Mesenchymal stem cell (in vitro differentiated cells and primary cell): ENCODE results near the gene GTF3C2.

ENCODE experiments used
- DNase-seq: peaks from one replicate; pipeline ENCODE4 v3.0.0-alpha.2; 2013
- H2AFZ ChIP-seq: one replicate; pipeline ENCODE4 v1.6.1; 2013; ENCODE audit warnings: low read depth, mild to moderate bottlenecking, control low read depth, inconsistent platforms, low read length, moderate library complexity
- H2AK5ac ChIP-seq: 2 replicates; pipeline ENCODE4 v1.6.1; 2013; ENCODE audit warnings: low read length, moderate library complexity, mild to moderate bottlenecking, inconsistent platforms; ENCODE audit not compliant: severe bottlenecking
- H2BK120ac ChIP-seq: one replicate; pipeline ENCODE4 v1.6.1; 2013; ENCODE audit warnings: low read depth, mild to moderate bottlenecking, inconsistent platforms, low read length, moderate library complexity
- H2BK12ac ChIP-seq, 2 experiments: one replicate each; pipeline ENCODE4 v1.6.1; 2013; ENCODE audit warnings: inconsistent platforms in 2 of 2, low read length in 2 of 2, mild to moderate bottlenecking in 2 of 2, moderate library complexity in 2 of 2, control low read depth in 1 of 2
- H2BK15ac ChIP-seq: one replicate; pipeline ENCODE4 v1.6.1; 2013; ENCODE audit warnings: mild to moderate bottlenecking, low read depth, inconsistent platforms; ENCODE audit not compliant: poor library complexity, severe bottlenecking
- H2BK5ac ChIP-seq: 2 replicates; pipeline ENCODE4 v1.6.1; 2013; ENCODE audit warnings: low read depth, mild to moderate bottlenecking, low read length, control low read depth, inconsistent platforms; ENCODE audit not compliant: poor library complexity, severe bottlenecking
- H3K14ac ChIP-seq, 2 experiments: one replicate each; pipeline ENCODE4 v1.6.1; 2013; ENCODE audit warnings: inconsistent platforms in 2 of 2, low read length in 2 of 2, control low read depth in 1 of 2, mild to moderate bottlenecking in 1 of 2, moderate library complexity in 1 of 2
- H3K18ac ChIP-seq, 2 experiments: one replicate each; pipeline ENCODE4 v1.6.1; 2013; ENCODE audit warnings: inconsistent platforms in 2 of 2, low read length in 2 of 2, control low read depth in 1 of 2, low read depth in 1 of 2, mild to moderate bottlenecking in 1 of 2
- H3K23ac ChIP-seq, 2 experiments: one replicate each; pipeline ENCODE4 v1.6.1; 2013; ENCODE audit warnings: inconsistent platforms in 2 of 2, low read length in 2 of 2, mild to moderate bottlenecking in 2 of 2, moderate library complexity in 2 of 2, control low read depth in 1 of 2
- H3K27ac ChIP-seq: 2 replicates; pipeline ENCODE4 v1.5.1; 2013; ENCODE audit warnings: mild to moderate bottlenecking, moderate library complexity, low read length, control low read depth, inconsistent platforms; ENCODE audit not compliant: poor library complexity, severe bottlenecking
- H3K27me3 ChIP-seq, 2 experiments: 2 replicates each; pipeline versions ENCODE4 v1.6.1 to v1.7.0; 2013; ENCODE audit warnings: low read length in 2 of 2, mild to moderate bottlenecking in 2 of 2, moderate library complexity in 2 of 2, control low read depth in 1 of 2, inconsistent platforms in 1 of 2; ENCODE audit not compliant: control insufficient read depth in 1 of 2, insufficient read depth in 1 of 2
- H3K36me3 ChIP-seq, 2 experiments: 2 replicates each; pipeline versions ENCODE4 v1.6.1 to v1.7.0; 2013; ENCODE audit warnings: low read length in 2 of 2, control low read depth in 1 of 2, inconsistent platforms in 1 of 2, low read depth in 1 of 2, mild to moderate bottlenecking in 1 of 2; ENCODE audit not compliant: insufficient read depth in 2 of 2, control insufficient read depth in 1 of 2
- H3K4ac ChIP-seq, 2 experiments: one replicate each; pipeline ENCODE4 v1.6.1; 2013; ENCODE audit warnings: inconsistent platforms in 2 of 2, low read length in 2 of 2, mild to moderate bottlenecking in 2 of 2, moderate library complexity in 2 of 2, control low read depth in 1 of 2, low read depth in 1 of 2
- H3K4me1 ChIP-seq: 2 replicates; pipeline ENCODE4 v1.6.1; 2013; ENCODE audit warnings: low read depth, low read length, control low read depth; ENCODE audit not compliant: control insufficient read depth, insufficient read depth
- H3K4me2 ChIP-seq: 2 replicates; pipeline ENCODE4 v1.6.1; 2013; ENCODE audit warnings: low read length, mild to moderate bottlenecking, inconsistent platforms; ENCODE audit not compliant: poor library complexity, severe bottlenecking
- H3K4me3 ChIP-seq, 2 experiments: 2 replicates each; pipeline versions ENCODE4 v1.5.1 to v1.7.0; 2013; ENCODE audit warnings: low read length in 2 of 2, mild to moderate bottlenecking in 2 of 2, control low read depth in 1 of 2, low read depth in 1 of 2; ENCODE audit not compliant: insufficient read depth in 1 of 2
- H3K79me1 ChIP-seq: replicated peaks from 2 replicates; pipeline ENCODE4 v1.6.1; 2013; ENCODE audit warnings: mild to moderate bottlenecking, control low read depth, low read length, inconsistent platforms; ENCODE audit not compliant: poor library complexity, severe bottlenecking
- H3K9ac ChIP-seq: 2 replicates; pipeline ENCODE4 v1.7.0; 2013; ENCODE audit warnings: mild to moderate bottlenecking, low read length, moderate library complexity
- H3K9me3 ChIP-seq: 2 replicates; pipeline ENCODE4 v1.7.0; 2013; ENCODE audit warnings: mild to moderate bottlenecking, low read length; ENCODE audit not compliant: control insufficient read depth
- H4K8ac ChIP-seq: one replicate; pipeline ENCODE4 v1.6.1; 2013; ENCODE audit warnings: inconsistent platforms, mild to moderate bottlenecking, low read length, moderate library complexity
- H4K91ac ChIP-seq: one replicate; pipeline ENCODE4 v1.6.1; 2013; ENCODE audit warnings: mild to moderate bottlenecking, low read length, inconsistent platforms
- WGBS: methylation state at CpG from one replicate; pipeline ENCODE4 v1.1.7; 2013; ENCODE audit warnings: mixed read lengths; 5-methylcytosine and 5-hydroxymethylcytosine counted together

The GTF3C2 gene

GRCh38 chr2:27370816-27371620, 14.5 kb upstream of the GTF3C2 start:
- peak overlapping the region; percentile 30 for H2AFZ ChIP-seq
- H2BK120ac ChIP-seq: peak overlapping the region; percentile 82
- H4K91ac ChIP-seq: peak overlapping the region; percentile 94
- H3K9me3 ChIP-seq: no peaks in the 10 kb centered on the region
- peak overlapping the region; percentile 87 for H4K8ac ChIP-seq
- peak overlapping the region in 1 of 2 experiments; percentile 82 for H3K14ac ChIP-seq
- peak overlapping the region; percentile 91 to 99 for H3K4me3 ChIP-seq
- H3K4me2 ChIP-seq: peak overlapping the region; percentile 76
- peak overlapping the region; percentile 87 to 97 for H3K18ac ChIP-seq
- no peak overlapping the region for H3K23ac ChIP-seq
- H3K27ac ChIP-seq: peak overlapping the region; percentile 84
- H3K27me3 ChIP-seq: no peaks in the 10 kb centered on the region
- peak; percentile 76 for DNase-seq
- H3K36me3 ChIP-seq: peaks cover 49 to 69% of the 10 kb centered on the region in 2 experiments
- peak overlapping the region; percentile 68 for H2AK5ac ChIP-seq
- H2BK12ac ChIP-seq: peak overlapping the region in 1 of 2 experiments; percentile 7
- peaks cover 7% of the 10 kb centered on the region for H3K4me1 ChIP-seq
- peaks cover 40% of the 10 kb centered on the region for H3K79me1 ChIP-seq
- H3K9ac ChIP-seq: peak overlapping the region; percentile 99
- 2% methylated on average over 46 of the region's 46 CpGs for WGBS
- H2BK15ac ChIP-seq: peak overlapping the region; percentile 52
- H3K4ac ChIP-seq: peak overlapping the region; percentile 76 to 93
- peak overlapping the region; percentile 78 for H2BK5ac ChIP-seq

GRCh38 chr2:27370026-27370815, 13.7 kb upstream of the GTF3C2 start, which contains the start of the genes EIF2B4 and SNX17:
TSS of gene EIF2B4 (minus strand) at chr2:27370338. CDS start at chr2:27370314, 24 bp downstream.
TSS of gene SNX17 (plus strand) at chr2:27370616. CDS start at chr2:27370744, 128 bp downstream.
- peak within 1 kb of the TSS; percentile 99 for H3K9ac ChIP-seq
- peak within 1 kb of the TSS; percentile 76 for H3K4me2 ChIP-seq
- H3K23ac ChIP-seq: no peak within 1 kb of the TSS
- H3K18ac ChIP-seq: peak within 1 kb of the TSS; percentile 93 to 97
- H2BK5ac ChIP-seq: peak within 1 kb of the TSS; percentile 78
- H2AK5ac ChIP-seq: peak within 1 kb of the TSS; percentile 68
- peak within 1 kb of the TSS; percentile 94 for H4K91ac ChIP-seq
- H2BK12ac ChIP-seq: peak within 1 kb of the TSS in 1 of 2 experiments; percentile 7
- H2BK120ac ChIP-seq: peak within 1 kb of the TSS; percentile 82
- no peaks in the 10 kb centered on the region for H3K9me3 ChIP-seq
- H3K4me3 ChIP-seq: peak within 1 kb of the TSS; percentile 93 to 99
- peaks cover 36% of the 10 kb centered on the region for H3K79me1 ChIP-seq
- H2AFZ ChIP-seq: peak within 1 kb of the TSS; percentile 80
- peaks cover 44 to 69% of the 10 kb centered on the region in 2 experiments for H3K36me3 ChIP-seq
- H3K4me1 ChIP-seq: peaks cover 7% of the 10 kb centered on the region
- H3K4ac ChIP-seq: peak within 1 kb of the TSS; percentile 77 to 93
- peak within 1 kb of the TSS; percentile 91 for H2BK15ac ChIP-seq
- H3K27ac ChIP-seq: peak within 1 kb of the TSS; percentile 84
- H4K8ac ChIP-seq: peak within 1 kb of the TSS; percentile 87
- peak within 1 kb of the TSS in 1 of 2 experiments; percentile 93 for H3K14ac ChIP-seq
- WGBS: under 1% methylated on average over 79 of the region's 85 CpGs
- no peaks in the 10 kb centered on the region for H3K27me3 ChIP-seq
- DNase-seq: peak; percentile 99

GRCh38 chr2:27369471-27370025, 13.0 kb upstream of the GTF3C2 start:
- Histone ChIP-seq H3K4me2 (peak overlapping the region; percentile 56), H3K4me1 (peaks cover 7% of the 10 kb centered on the region), H3K9me3 (no peaks in the 10 kb centered on the region), H2BK5ac (no peak overlapping the region), H3K9ac (peak overlapping the region; percentile 95), H4K91ac (peak overlapping the region; percentile 84), H2AFZ (peak overlapping the region; percentile 80), H2AK5ac (no peak overlapping the region), H3K36me3 (peaks cover 40 to 68% of the 10 kb centered on the region in 2 experiments), H3K4ac (peak overlapping the region in 1 of 2 experiments; percentile 82), H4K8ac (peak overlapping the region; percentile 77), H3K79me1 (peaks cover 34% of the 10 kb centered on the region), H3K27ac (peak overlapping the region; percentile 56), H2BK15ac (no peak overlapping the region), H3K4me3 (peak overlapping the region; percentile 93 to 99), H3K27me3 (no peaks in the 10 kb centered on the region), H3K18ac (peak overlapping the region; percentile 89 to 93), H3K23ac (no peak overlapping the region), H2BK120ac (peak overlapping the region; percentile 54), H2BK12ac (peak overlapping the region in 1 of 2 experiments; percentile 1), H3K14ac (peak overlapping the region in 1 of 2 experiments; percentile 93)
- no peak for DNase-seq
- WGBS: 4% methylated on average over 18 of the region's 18 CpGs
